ENCODE measurements around the gene RALGAPA2.

The RALGAPA2 gene

DNA sequence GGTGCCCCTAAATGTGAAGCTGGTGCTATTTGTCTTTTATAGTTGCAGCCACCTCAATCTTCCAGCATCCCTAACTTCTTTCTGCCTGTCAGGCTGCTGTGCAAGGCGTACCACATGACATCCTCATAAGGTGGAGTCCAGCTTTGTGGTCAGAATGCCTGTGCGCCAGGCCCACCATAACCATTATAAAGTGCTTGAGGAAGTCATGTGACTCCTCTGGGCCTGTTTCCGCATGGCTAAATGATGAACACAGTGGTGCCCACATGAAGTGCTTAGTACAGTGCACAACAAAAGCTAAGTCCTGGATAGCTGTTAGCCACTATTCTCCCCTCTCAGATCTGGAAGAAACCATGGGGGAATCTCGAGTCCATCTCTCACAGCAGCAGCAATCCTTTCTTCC lies 268.9 kb downstream of the RALGAPA2 start:
- Mint-ChIP-seq H3K27ac (no peak overlapping the region), H3K9me3 (no peaks in the 10 kb centered on the region), H3K4me1 (peaks cover 9% of the 10 kb centered on the region), H3K4me3 (no peak overlapping the region), H3K36me3 (no peaks in the 10 kb centered on the region)
- DNase-seq (ENCODE audit: low spot score in 2 of 2) (no peak), ATAC-seq (no peak)

DNA sequence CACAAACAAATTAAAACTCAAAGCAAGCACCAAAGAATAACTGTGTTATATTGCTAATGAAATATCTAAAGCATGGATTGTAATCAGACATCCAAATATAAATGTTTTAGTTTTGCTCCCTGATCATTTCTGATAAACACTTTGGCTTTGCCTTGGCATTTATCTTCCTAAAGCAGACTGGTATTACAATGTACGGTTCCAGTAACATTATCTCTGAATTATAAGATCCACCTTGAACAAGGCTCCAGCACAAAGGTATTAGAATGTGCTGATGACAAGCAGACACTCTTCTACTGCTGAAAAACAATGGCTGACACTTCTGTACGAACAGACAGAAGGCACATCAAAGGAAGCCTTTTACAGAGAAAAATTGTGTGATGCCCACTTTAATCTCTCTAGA lies 270.0 kb downstream of the RALGAPA2 start:
- Mint-ChIP-seq H3K9me3 (no peaks in the 10 kb centered on the region), H3K27ac (no peak overlapping the region), H3K4me3 (no peak overlapping the region), H3K36me3 (peaks cover 4% of the 10 kb centered on the region), H3K4me1 (peaks cover 9% of the 10 kb centered on the region)
- DNase-seq (ENCODE audit: low spot score in 2 of 2) (no peak), ATAC-seq (no peak)

DNA sequence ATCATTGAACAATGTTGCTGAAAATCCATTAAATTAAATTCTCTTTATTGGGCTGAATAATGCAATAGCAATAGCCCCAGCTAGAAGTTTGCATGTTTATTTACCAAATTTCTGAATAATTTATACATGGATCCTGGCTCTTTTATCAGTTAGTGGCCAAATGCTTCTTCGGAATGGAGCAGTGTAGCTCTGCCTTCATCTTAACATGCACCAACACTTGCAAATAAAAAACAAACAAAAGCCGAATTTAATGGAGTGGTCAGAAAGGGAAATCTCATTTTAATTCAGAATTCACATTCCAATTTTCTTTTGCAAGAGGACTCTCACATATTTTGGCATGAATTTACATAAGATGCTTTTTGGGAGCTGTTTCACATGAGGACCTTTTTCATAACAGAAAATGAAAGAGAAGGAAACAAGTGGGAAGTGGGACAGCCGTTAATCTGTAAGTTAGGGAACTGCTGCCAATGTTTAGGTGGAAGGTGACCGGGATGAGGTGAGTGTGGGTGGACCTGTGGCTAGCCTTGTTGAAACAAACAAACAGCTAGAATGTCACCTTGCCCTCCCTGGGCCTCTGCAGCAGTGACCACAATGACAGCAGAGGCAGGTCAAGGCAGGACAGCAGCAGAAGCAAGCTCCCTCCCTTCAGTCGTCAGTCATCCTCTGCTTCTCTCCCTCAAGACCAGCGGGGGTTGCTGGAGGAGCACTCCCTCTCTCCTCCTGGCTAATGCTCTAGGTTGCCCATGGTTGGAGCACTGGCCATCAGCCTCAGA lies 271.4 kb downstream of the RALGAPA2 start:
- Mint-ChIP-seq H3K4me1 (peaks cover 9% of the 10 kb centered on the region), H3K27ac (no peak overlapping the region), H3K36me3 (peaks cover 6% of the 10 kb centered on the region), H3K4me3 (no peak overlapping the region), H3K9me3 (no peaks in the 10 kb centered on the region)
- ATAC-seq: no peak
- no peak for DNase-seq (ENCODE audit: low spot score in 2 of 2)

DNA sequence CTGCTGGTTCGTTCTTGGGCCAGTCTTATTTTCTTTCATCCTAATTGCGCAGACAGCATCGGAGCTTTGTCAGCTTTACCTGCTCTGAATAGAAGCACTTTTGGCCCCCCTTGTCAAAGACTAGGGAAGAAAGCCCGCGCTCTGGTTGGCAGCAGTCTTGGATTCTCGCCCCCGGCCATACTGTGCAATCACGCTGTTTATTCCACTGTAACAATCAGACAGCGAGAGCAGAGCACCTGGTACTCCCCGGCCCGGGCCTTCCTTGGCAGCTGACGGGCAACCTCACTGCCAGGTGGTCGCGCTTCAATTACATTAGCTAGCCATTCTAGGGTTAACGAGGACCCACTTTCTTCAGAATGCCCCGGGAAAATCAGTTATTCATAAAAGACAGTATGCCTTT lies 272.0 kb downstream of the RALGAPA2 start:
- Mint-ChIP-seq H3K4me3 (no peak overlapping the region), H3K27ac (no peak overlapping the region), H3K4me1 (peaks cover 9% of the 10 kb centered on the region), H3K9me3 (no peaks in the 10 kb centered on the region), H3K36me3 (peaks cover 6% of the 10 kb centered on the region)
- DNase-seq (ENCODE audit: low spot score in 2 of 2) (no peak), ATAC-seq (no peak)

DNA sequence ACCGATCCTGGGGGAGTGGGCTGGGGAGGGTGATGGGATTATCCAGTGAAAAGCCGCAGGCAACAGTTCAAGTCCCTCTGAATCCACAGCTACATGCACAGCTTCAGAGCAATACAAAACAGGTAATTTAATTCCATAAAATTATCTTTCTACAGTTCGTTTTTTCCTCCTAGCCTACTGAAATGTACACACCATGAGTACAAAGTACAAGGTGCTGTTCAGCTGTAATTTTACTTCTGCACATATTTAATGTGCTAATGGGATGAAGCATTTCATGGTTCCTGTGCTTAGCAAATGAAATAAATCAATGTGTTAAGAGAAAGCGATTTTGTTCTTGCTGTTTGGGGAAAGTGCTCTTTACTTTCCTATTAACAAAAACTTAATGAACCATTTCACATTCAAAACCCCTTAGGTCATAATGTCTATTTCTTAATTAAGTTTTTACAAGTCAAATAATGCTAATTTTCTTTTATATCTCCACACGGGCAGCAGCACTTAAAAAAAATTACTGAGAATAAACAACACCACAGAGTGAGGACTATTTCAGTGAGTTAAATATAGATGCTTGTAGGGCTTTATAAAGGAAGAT lies 272.7 kb downstream of the RALGAPA2 start:
- DNase-seq (ENCODE audit: low spot score in 2 of 2) (no peak), ATAC-seq (no peak)
- peaks cover 9% of the 10 kb centered on the region for H3K4me1 Mint-ChIP-seq
- H3K9me3 Mint-ChIP-seq: no peaks in the 10 kb centered on the region
- H3K36me3 Mint-ChIP-seq: peaks cover 12% of the 10 kb centered on the region
- no peak overlapping the region for H3K27ac Mint-ChIP-seq
- no peak overlapping the region for H3K4me3 Mint-ChIP-seq

DNA sequence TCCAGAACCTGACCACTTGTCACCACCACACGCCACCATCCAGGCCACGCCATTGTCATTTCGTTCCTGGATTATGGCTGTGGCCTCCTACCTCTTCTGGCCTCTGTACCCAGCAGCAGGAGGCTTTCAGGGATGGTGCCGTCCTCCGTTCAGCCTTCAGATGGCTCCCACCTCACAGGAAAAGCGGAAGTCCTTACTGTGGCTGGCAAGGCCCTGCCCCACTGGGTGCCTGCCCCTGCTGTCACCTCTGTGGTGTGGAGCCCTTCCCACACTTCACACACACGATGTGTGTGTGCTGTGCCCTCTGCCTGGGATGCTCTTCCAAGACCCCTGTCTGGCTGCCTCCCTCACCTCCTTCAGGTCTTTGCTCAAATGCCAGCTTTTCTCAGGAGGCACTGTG lies 275.1 kb downstream of the RALGAPA2 start:
- H3K36me3 Mint-ChIP-seq: peaks cover 12% of the 10 kb centered on the region
- no peaks in the 10 kb centered on the region for H3K4me1 Mint-ChIP-seq
- no peak for ATAC-seq
- no peaks in the 10 kb centered on the region for H3K9me3 Mint-ChIP-seq
- H3K27ac Mint-ChIP-seq: no peak overlapping the region
- no peak overlapping the region for H3K4me3 Mint-ChIP-seq
- DNase-seq (ENCODE audit: low spot score in 2 of 2): no peak

DNA sequence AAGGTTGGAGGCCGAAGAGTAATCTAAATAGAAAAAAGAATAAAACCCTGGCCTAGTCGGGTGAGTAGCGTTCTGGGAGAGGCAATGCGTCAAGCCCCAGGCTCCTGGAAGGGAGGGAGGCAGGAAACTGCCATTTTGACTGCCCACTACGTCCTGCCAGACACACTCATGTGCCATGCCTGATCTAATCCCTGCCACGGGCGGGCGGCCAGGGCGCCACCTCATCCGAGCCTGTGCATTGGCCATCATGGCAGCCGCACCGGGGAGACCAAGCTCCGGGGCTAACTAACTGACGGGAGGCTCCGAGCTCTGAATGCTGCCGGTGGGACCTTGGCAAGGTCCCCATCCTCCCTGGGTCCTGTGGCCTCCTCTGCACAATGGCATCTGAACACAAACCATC lies 275.8 kb downstream of the RALGAPA2 start:
- ATAC-seq (no peak), DNase-seq (ENCODE audit: low spot score in 2 of 2) (no peak)
- Mint-ChIP-seq H3K4me3 (no peak overlapping the region), H3K27ac (no peak overlapping the region), H3K9me3 (no peaks in the 10 kb centered on the region), H3K4me1 (no peaks in the 10 kb centered on the region), H3K36me3 (peaks cover 12% of the 10 kb centered on the region)

DNA sequence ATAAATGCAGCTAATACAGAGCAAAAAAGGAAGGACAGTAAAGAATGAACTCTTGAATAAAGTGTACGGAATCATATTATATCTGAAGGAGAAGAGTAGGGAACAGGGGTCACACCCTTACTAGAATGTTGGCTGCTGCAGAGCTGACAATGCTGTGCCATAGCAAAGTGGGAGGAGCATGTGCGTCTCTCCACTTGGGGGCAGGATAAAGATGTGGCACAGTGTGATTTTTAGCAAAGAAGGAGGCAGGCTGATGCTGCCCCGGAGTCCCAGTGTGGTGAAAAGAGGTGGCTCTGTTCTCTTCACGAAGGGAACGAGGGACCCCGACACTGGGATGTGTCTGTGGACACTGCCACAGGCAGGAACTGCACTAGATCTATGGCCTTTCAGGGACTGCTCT lies 277.0 kb downstream of the RALGAPA2 start:
- no peak for ATAC-seq
- H3K36me3 Mint-ChIP-seq: peaks cover 12% of the 10 kb centered on the region
- H3K27ac Mint-ChIP-seq: no peak overlapping the region
- no peak for DNase-seq (ENCODE audit: low spot score in 2 of 2)
- no peaks in the 10 kb centered on the region for H3K4me1 Mint-ChIP-seq
- H3K9me3 Mint-ChIP-seq: no peaks in the 10 kb centered on the region
- H3K4me3 Mint-ChIP-seq: no peak overlapping the region

DNA sequence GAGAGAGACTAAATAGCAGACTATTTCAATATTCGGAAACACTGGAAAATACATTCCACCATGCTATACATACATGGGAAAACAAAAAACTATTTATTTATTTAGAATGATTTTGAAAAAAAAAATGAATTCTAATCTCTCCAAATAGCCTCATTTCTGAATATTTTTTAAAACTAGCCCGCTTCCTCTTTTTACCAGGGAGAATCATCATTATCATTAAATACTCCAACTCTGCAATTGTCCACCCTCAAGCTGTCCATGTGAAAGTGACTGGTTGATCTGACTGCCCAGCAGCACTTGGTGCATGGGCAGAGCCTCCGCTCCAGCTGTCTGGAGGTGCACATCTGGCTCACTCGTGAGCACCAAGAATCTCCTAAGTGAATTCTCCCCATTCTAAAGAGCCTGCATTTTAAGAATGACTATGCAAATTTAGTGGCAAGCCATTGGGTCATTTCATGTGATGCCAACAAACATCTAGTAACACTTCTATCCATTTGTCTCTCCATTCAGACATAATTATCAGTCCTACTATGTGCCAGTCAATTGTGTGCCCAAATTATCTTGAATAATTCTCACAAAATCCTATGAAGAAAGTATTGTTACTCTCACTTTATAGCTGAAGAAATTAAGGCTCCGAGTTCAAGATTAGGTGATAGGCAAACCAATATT lies 279.7 kb downstream of the RALGAPA2 start:
- no peak for ATAC-seq
- H3K36me3 Mint-ChIP-seq: peaks cover 11% of the 10 kb centered on the region
- peak overlapping the region; percentile 24 for H3K27ac Mint-ChIP-seq
- H3K9me3 Mint-ChIP-seq: no peaks in the 10 kb centered on the region
- H3K4me3 Mint-ChIP-seq: no peak overlapping the region
- DNase-seq (ENCODE audit: low spot score in 2 of 2): no peak
- no peaks in the 10 kb centered on the region for H3K4me1 Mint-ChIP-seq

DNA sequence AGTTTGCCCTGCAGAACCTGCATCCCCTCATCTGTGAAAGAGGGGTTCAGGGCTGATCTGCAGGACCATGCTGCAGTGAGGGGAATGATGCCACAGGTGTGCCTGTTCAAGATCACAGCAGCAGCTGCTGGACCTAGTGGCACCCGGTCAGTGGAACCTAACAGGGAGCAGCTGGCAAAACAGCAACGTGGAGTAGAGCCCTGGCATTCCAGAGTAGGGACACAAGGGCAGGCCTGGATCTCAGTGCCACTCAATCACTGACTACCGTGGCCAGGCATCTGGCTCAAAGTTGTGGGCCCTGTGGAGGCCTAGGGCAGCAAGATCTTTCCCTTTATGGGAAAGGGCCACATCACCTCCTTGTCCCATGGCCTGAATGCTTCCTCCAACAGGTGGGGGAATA lies 282.4 kb downstream of the RALGAPA2 start:
- ATAC-seq (no peak), DNase-seq (ENCODE audit: low spot score in 2 of 2) (no peak)
- H3K4me3 Mint-ChIP-seq: no peak overlapping the region
- peaks cover 2% of the 10 kb centered on the region for H3K36me3 Mint-ChIP-seq
- H3K27ac Mint-ChIP-seq: no peak overlapping the region
- H3K4me1 Mint-ChIP-seq: peaks cover 21% of the 10 kb centered on the region
- no peaks in the 10 kb centered on the region for H3K9me3 Mint-ChIP-seq

DNA sequence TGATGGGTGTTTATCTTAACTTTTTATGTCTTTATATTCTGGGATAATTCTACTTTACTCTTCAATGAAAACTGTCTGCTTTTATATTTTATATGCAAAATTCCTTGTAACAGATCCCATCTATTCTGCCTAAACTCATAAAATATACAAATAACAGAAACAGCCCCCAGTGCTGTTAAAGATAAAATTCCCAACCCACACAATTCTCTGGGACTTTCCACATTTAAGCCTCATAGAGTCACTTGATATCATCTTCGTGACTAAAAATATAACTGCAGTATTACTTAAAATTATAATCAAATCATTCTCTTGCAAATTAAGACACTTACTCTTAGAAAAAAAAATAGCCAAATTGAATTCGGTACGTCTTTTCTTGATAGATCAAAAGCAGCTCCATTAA lies 284.4 kb downstream of the RALGAPA2 start:
- DNase-seq (ENCODE audit: low spot score in 2 of 2) (no peak), ATAC-seq (no peak)
- Mint-ChIP-seq H3K4me1 (peaks cover 22% of the 10 kb centered on the region), H3K36me3 (no peaks in the 10 kb centered on the region), H3K4me3 (no peak overlapping the region), H3K9me3 (no peaks in the 10 kb centered on the region), H3K27ac (no peak overlapping the region)

DNA sequence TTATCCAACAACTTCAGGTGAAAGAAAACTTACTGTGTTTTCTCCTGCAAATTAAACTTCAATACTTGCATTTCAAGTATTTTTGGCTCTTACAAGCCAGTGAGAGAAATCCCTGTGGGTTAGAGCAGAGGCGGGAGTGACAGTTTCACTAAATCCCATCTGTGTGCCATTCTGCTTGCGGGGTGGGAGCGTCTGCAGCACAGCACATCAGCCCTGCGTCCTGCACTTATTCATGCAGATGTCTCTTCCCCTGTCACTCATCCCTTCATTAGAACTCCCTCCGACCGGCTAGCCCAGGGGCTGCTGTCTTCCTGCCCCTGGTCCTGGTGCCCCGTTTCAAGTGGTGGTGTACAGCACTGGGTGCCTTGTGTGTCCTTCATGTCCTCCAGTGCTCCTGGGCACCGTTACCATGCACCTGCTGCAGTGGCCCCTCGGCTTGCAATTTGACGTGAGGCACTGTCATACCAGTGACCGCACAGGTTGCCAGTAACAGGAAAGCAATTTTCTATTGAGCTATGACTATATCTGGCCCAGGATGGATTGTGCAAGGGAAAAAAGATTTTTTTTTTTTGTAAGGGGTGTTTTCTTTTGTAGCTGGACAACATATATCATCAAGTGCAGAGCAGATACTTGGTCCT lies 285.1 kb downstream of the RALGAPA2 start:
- H3K9me3 Mint-ChIP-seq: no peaks in the 10 kb centered on the region
- DNase-seq (ENCODE audit: low spot score in 2 of 2): no peak

DNA sequence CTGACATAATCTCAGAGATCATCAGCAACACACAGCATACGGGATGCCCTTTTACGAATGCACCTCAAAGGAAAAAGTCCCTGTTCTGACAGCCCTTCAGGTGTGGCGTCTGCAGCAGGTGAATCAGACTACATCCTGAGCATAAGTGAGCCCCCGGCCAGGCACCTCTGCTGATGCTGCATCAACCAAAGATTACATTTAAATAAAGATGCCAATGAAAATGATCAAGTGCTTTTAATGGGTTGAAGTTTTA lies 285.9 kb downstream of the RALGAPA2 start:
- no peak overlapping the region for H3K4me3 Mint-ChIP-seq
- no peak for DNase-seq (ENCODE audit: low spot score in 2 of 2)
- H3K9me3 Mint-ChIP-seq: no peaks in the 10 kb centered on the region
- peak overlapping the region; percentile 46 for H3K27ac Mint-ChIP-seq
- H3K4me1 Mint-ChIP-seq: peaks cover 30% of the 10 kb centered on the region
- peak; percentile 28 for ATAC-seq
- no peaks in the 10 kb centered on the region for H3K36me3 Mint-ChIP-seq

More for the DNA sequence above, 285.1 kb downstream of the RALGAPA2 start:
- no peak overlapping the region for H3K4me3 Mint-ChIP-seq
- H3K4me1 Mint-ChIP-seq: peaks cover 30% of the 10 kb centered on the region
- H3K27ac Mint-ChIP-seq: peak overlapping the region; percentile 46
- no peaks in the 10 kb centered on the region for H3K36me3 Mint-ChIP-seq
- peak; percentile 44 for ATAC-seq

DNA sequence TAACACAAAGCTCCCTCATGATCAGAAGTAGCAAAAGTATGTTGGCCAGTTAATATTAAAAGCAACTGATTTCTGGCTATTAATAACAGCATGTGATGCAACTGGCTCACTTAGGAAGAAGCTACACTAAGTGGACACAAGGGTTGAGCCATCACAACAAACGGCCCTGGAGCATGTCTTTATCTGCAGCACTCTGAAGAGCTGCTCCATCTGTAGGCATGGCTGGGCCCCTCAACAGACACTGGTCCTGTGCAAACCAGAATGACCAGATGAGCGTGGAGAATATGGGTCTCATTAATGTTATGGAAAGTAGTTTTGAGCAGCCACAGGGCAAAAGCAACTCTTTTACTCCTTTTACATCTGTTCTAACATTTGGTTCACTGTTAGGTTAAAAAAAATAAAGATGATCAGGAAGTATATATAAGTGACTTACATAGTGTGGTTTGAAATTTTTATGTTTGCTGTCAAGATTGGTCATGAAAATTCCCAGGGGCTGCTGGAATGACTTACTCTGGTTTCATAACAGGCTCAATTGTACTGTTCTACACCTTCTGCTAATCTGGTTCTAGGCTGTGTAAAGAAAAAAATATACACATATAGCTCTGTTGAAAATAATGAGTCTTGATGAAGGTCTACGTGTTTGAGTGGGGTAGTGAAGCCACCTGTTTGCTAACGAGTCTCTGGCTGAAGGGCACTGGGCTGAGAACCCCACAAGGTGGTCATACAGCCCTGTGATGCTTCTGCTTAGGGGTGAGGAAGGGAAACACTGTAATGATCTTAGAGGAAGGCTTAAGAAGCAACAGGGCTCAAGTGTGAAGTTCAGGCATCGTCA lies 286.4 kb downstream of the RALGAPA2 start:
- Mint-ChIP-seq H3K27ac (peak overlapping the region; percentile 46), H3K36me3 (no peaks in the 10 kb centered on the region), H3K4me1 (peaks cover 30% of the 10 kb centered on the region), H3K4me3 (no peak overlapping the region), H3K9me3 (no peaks in the 10 kb centered on the region)
- ATAC-seq (peak; percentile 71), DNase-seq (ENCODE audit: low spot score in 2 of 2) (no peak)

DNA sequence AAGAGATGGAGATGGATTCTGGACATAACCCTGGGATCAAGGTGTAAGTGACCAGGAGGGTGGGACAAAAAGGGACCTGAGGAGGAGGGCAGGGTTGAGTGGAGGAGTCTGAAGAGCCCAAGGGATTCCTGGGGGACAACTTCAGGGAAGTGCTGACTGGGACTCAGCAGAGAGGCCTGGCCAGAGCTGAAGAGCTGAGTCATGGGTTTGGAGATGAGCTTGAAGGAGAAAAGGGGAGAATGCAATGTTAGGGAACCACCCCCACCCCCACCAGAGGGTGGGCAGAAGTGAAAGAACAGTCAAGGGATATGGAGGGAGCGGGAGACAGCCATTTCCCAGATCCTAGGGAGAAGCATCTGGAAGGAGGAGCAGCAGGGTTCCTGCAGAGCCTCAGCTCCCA lies 289.3 kb downstream of the RALGAPA2 start:
- H3K4me3 Mint-ChIP-seq: no peak overlapping the region
- peaks cover 38% of the 10 kb centered on the region for H3K4me1 Mint-ChIP-seq
- ATAC-seq (no peak), DNase-seq (ENCODE audit: low spot score in 2 of 2) (no peak)
- H3K27ac Mint-ChIP-seq: peak overlapping the region; percentile 61
- H3K9me3 Mint-ChIP-seq: no peaks in the 10 kb centered on the region
- H3K36me3 Mint-ChIP-seq: no peaks in the 10 kb centered on the region

Measured in stimulated activated effector memory CD8-positive, alpha-beta T cell treated with anti-CD3 and anti-CD28 coated beads, Interleukin-12 subunit alpha, Interleukin-12 subunit beta, amount 100 ng/mL, for 72 hours (primary cell).